SU-DHL-6 (cell line): ENCODE results near the gene MEGF6.

ENCODE experiments used
- H2AFZ ChIP-seq: fragments of 200-600 bp; sonication (generic); 2 replicates; pipeline ENCODE4 v1.6.1; 2014; ENCODE audit warnings: low read depth, mild to moderate bottlenecking, moderate library complexity, mixed read lengths, antibody characterized with exemption, low read length; ENCODE audit not compliant: severe bottlenecking
- H3F3A ChIP-seq: fragments of 200-600 bp; shearing (Covaris generic); 2 replicates; pipeline ENCODE4 v1.6.0; 2016; ENCODE audit warnings: antibody characterized with exemption, mild to moderate bottlenecking; ENCODE audit not compliant: insufficient read depth
- H3K27ac ChIP-seq: fragments of 200-600 bp; sonication (generic); 2 replicates; pipeline ENCODE4 v1.5.1; 2016; ENCODE audit warnings: low read depth, mild to moderate bottlenecking, low read length, moderate library complexity, mixed read lengths
- H3K27me3 ChIP-seq: fragments of 200-600 bp; sonication (generic), shearing (Covaris generic); 2 replicates; pipeline ENCODE4 v1.6.0; 2014; ENCODE audit warnings: mild to moderate bottlenecking, low read length
- H3K36me3 ChIP-seq: fragments of 200-600 bp; sonication (generic); 2 replicates; pipeline ENCODE4 v1.6.1; 2014; ENCODE audit warnings: mild to moderate bottlenecking, low read length, mixed read lengths
- H3K4me2 ChIP-seq: fragments of 300-600, 200-600 bp; shearing (Covaris generic), sonication (generic); 2 replicates; pipeline ENCODE4 v1.6.0; 2014; ENCODE audit warnings: low read length, low read depth, mild to moderate bottlenecking; ENCODE audit not compliant: poor library complexity, severe bottlenecking
- H3K4me3 ChIP-seq: fragments of 200-600 bp; sonication (generic); 2 replicates; pipeline ENCODE4 v1.5.1; 2014; ENCODE audit warnings: antibody characterized with exemption, low read length, mild to moderate bottlenecking, mixed read lengths; ENCODE audit not compliant: insufficient read depth, poor library complexity, severe bottlenecking
- H3K79me2 ChIP-seq: fragments of 200-600 bp; sonication (generic); 2 replicates; pipeline ENCODE4 v1.6.1; 2014; ENCODE audit warnings: mild to moderate bottlenecking, low read length, moderate library complexity; ENCODE audit not compliant: insufficient read depth
- H3K9ac ChIP-seq: fragments of 200-600 bp; sonication (generic); 2 replicates; pipeline ENCODE4 v1.7.0; 2014; ENCODE audit warnings: mild to moderate bottlenecking, low read length
- H3K9me2 ChIP-seq: fragments of 200-600 bp; sonication (generic); replicated peaks from 2 replicates; pipeline ENCODE4 v1.6.1; 2014; ENCODE audit warnings: low read length; ENCODE audit not compliant: insufficient read depth
- H3K9me3 ChIP-seq: fragments of 200-600 bp; sonication (generic); 2 replicates; pipeline ENCODE4 v1.6.1; 2014; ENCODE audit warnings: low read length, mixed read lengths; ENCODE audit not compliant: insufficient read depth
- H4K20me1 ChIP-seq: fragments of 200-600 bp; sonication (generic); 2 replicates; pipeline ENCODE4 v1.6.1; 2014; ENCODE audit warnings: low read depth, mild to moderate bottlenecking, antibody characterized with exemption, low read length, moderate library complexity, mixed read lengths
- EZH2phosphoT487 ChIP-seq: fragments of 200-600 bp; sonication (generic), shearing (Covaris generic); conservative IDR thresholded peaks from 2 replicates; pipeline ENCODE4 v1.6.1; 2018; ENCODE audit warnings: mild to moderate bottlenecking, antibody characterized with exemption, low read length, moderate library complexity, mixed read lengths
- TF ChIP-seq, protein P1 (sequence below): fragments of 200-600 bp; sonication (generic); IDR thresholded peaks from one replicate; pipeline ENCODE4 v1.5.1; 2017; ENCODE audit warnings: antibody characterized with exemption, mild to moderate bottlenecking, low read length, moderate library complexity; ENCODE audit not compliant: insufficient read depth, poor library complexity, severe bottlenecking

Gene MEGF6

DNA sequence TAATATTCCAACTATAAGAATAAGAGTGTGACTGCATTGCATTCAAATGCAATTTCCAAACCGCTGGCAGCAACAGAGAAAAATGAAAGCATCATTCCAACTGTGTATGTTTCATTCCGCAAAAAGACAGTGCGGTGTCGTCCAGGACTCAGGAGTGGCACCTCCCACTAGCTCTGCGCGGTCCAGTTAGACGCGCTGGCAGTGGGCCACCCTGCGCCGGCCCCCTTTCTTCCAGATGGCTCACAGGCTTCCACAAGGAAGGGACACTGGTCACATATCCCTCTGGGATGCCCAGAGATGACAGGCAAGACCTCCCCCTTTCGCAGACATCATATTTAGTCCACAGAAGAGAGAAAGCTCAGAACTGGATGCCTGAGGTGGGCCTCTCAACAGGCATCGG, 26.7 kb upstream of the MEGF6 start:
- Histone ChIP-seq H3K27me3 (no peaks in the 10 kb centered on the region), H3K9me3 (no peaks in the 10 kb centered on the region), H3K27ac (no peak overlapping the region), H3K79me2 (no peaks in the 10 kb centered on the region), H3K9me2 (no peaks in the 10 kb centered on the region), H3K9ac (no peak overlapping the region), H4K20me1 (no peaks in the 10 kb centered on the region), H3F3A (no peaks in the 10 kb centered on the region), H3K4me2 (no peak overlapping the region), H3K4me3 (no peak overlapping the region), H2AFZ (no peak overlapping the region), H3K36me3 (no peaks in the 10 kb centered on the region)
- no peak for TF ChIP-seq EZH2phosphoT487
- TF ChIP-seq, protein P1, sequence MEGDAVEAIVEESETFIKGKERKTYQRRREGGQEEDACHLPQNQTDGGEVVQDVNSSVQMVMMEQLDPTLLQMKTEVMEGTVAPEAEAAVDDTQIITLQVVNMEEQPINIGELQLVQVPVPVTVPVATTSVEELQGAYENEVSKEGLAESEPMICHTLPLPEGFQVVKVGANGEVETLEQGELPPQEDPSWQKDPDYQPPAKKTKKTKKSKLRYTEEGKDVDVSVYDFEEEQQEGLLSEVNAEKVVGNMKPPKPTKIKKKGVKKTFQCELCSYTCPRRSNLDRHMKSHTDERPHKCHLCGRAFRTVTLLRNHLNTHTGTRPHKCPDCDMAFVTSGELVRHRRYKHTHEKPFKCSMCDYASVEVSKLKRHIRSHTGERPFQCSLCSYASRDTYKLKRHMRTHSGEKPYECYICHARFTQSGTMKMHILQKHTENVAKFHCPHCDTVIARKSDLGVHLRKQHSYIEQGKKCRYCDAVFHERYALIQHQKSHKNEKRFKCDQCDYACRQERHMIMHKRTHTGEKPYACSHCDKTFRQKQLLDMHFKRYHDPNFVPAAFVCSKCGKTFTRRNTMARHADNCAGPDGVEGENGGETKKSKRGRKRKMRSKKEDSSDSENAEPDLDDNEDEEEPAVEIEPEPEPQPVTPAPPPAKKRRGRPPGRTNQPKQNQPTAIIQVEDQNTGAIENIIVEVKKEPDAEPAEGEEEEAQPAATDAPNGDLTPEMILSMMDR = no peak

DNA sequence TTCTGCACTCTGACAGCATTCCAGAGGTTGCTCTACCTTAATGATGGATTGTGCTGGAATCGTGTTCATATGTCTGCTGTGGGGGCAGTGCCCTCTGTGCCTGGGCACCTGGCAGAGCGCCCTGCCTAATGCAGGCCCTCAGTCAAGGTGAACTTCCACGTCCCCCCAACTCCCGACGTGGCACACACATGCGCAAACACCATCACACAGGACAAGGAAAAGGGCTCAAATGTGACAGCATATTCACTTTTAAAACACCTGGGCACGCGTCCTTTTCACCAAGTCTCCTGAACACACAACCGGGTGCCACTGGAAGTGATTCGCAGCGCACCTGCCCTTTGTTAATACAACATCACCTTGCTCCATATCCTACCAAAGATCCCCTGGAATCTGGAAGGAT, 25.2 kb upstream of the MEGF6 start:
- Histone ChIP-seq H3K27me3 (no peaks in the 10 kb centered on the region), H3K36me3 (no peaks in the 10 kb centered on the region), H3K79me2 (no peaks in the 10 kb centered on the region), H3K4me3 (no peak overlapping the region), H3K4me2 (no peak overlapping the region), H4K20me1 (no peaks in the 10 kb centered on the region), H3K9me3 (no peaks in the 10 kb centered on the region), H3F3A (no peaks in the 10 kb centered on the region), H2AFZ (no peak overlapping the region), H3K27ac (no peak overlapping the region), H3K9ac (no peak overlapping the region), H3K9me2 (no peaks in the 10 kb centered on the region)
- TF ChIP-seq EZH2phosphoT487 = no peak
- TF ChIP-seq, protein P1 = no peak

DNA sequence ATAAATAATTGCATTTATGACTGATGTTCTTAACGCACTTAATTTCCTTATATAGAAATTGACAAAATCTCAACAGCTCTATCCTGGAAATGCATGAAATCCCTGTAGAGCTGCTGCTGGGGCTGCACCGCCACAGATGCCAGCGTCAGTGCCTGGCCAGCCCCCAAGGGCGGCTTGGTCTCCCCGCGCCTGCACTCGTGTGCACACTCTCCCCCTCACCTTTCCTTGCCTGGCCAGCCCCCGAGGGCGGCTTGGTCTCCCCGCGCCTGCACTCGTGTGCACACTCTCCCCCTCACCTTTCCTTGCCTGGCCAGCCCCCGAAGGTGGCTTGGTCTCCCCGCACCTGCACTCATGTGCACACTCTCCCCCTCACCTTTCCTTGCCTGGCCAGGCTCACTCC, 24.8 kb upstream of the MEGF6 start:
- H3K9ac ChIP-seq = no peak overlapping the region
- no peaks in the 10 kb centered on the region for H3K36me3 ChIP-seq
- H3K79me2 ChIP-seq = no peaks in the 10 kb centered on the region
- H3K9me3 ChIP-seq = no peaks in the 10 kb centered on the region
- H3F3A ChIP-seq = no peaks in the 10 kb centered on the region
- no peaks in the 10 kb centered on the region for H3K9me2 ChIP-seq
- H3K27ac ChIP-seq = no peak overlapping the region
- H4K20me1 ChIP-seq = no peaks in the 10 kb centered on the region
- no peak overlapping the region for H2AFZ ChIP-seq
- no peak overlapping the region for H3K4me3 ChIP-seq
- no peaks in the 10 kb centered on the region for H3K27me3 ChIP-seq
- TF ChIP-seq, protein P1 = no peak
- TF ChIP-seq EZH2phosphoT487 = no peak
- no peak overlapping the region for H3K4me2 ChIP-seq
